Measurements from ENCODE around the gene CLINT1. TPM values are rescaled to one million over a fixed set of nuclear protein-coding genes. Genes with fewer than 3 reads are reported as not detected.
A peak's percentile ranks its signal among the peaks of the same experiment; 100 is the strongest.

CLINT1 gene
- total and polyA plus RNA-seq, 4 donors: 39.7 to 171 (median 66.2) TPM

- H3K9me3 ChIP-seq (ENCODE audit: control insufficient read depth in 4 of 4, insufficient read depth in 3 of 4, low read length in 3 of 4): no peaks in the 10 kb centered on the region
- no peak overlapping the region for H3K4me3 ChIP-seq
- WGBS, 2 donors: 11 to 13% methylated on average over 3 of the region's 3 CpGs
- no peaks in the 10 kb centered on the region for H3K27me3 ChIP-seq (ENCODE audit: control insufficient read depth in 3 of 3, insufficient read depth in 3 of 3, low read length in 2 of 3)
- H3K9ac ChIP-seq (ENCODE audit: insufficient read depth in 1 of 2, low read length in 2 of 2): no peak overlapping the region
- peaks cover 2 to 25% (median 5%) of the 10 kb centered on the region in 5 donors for H3K4me1 ChIP-seq (ENCODE audit: control insufficient read depth in 5 of 5, insufficient read depth in 5 of 5, low read length in 5 of 5)
- H3K27ac ChIP-seq (ENCODE audit: low read depth in 1 of 2, low read length in 1 of 2): no peak overlapping the region
- ATAC-seq (ENCODE audit: insufficient read depth, low FRiP score) (no peak), DNase-seq (peak in 1 of 3 donors; percentile 42)
- H3K36me3 ChIP-seq (ENCODE audit: control insufficient read depth in 4 of 4, insufficient read depth in 4 of 4, low read length in 4 of 4): no peaks in the 10 kb centered on the region
- TF ChIP-seq, protein P1, sequence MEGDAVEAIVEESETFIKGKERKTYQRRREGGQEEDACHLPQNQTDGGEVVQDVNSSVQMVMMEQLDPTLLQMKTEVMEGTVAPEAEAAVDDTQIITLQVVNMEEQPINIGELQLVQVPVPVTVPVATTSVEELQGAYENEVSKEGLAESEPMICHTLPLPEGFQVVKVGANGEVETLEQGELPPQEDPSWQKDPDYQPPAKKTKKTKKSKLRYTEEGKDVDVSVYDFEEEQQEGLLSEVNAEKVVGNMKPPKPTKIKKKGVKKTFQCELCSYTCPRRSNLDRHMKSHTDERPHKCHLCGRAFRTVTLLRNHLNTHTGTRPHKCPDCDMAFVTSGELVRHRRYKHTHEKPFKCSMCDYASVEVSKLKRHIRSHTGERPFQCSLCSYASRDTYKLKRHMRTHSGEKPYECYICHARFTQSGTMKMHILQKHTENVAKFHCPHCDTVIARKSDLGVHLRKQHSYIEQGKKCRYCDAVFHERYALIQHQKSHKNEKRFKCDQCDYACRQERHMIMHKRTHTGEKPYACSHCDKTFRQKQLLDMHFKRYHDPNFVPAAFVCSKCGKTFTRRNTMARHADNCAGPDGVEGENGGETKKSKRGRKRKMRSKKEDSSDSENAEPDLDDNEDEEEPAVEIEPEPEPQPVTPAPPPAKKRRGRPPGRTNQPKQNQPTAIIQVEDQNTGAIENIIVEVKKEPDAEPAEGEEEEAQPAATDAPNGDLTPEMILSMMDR (IDR thresholded peaks at IDR 0.05; ENCODE audit: control extremely low read depth, extremely low read depth): no peak
These were observed 31.5 kb downstream of the CLINT1 start for GRCh38 chr5:157827423-157827822.

DNA sequence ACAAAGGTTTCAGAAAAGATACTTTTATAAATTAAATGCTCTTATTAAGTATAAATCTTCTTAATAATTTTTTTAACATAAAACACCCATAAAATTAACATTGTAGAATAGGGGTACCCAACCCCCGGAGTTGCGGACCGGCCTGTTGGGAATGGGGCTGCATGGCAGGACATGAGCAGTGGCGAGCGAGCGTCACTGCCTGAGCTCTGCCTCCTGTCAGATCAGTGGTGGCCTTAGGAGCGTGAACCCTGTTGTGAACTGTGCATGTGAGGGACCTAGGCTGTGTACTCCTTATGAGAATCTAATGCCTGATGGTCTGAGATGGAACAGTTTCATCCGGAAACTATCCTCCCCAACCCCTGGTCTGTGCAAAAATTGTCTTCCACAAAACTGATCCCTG lies 35.3 kb downstream of the CLINT1 start:
- no peaks in the 10 kb centered on the region for H3K9me3 ChIP-seq (ENCODE audit: control insufficient read depth in 4 of 4, insufficient read depth in 3 of 4, low read length in 3 of 4)
- no peak for ATAC-seq (ENCODE audit: insufficient read depth, low FRiP score)
- no peak overlapping the region for H3K9ac ChIP-seq (ENCODE audit: insufficient read depth in 1 of 2, low read length in 2 of 2)
- peaks cover 4 to 49% (median 8%) of the 10 kb centered on the region in 5 donors for H3K4me1 ChIP-seq (ENCODE audit: control insufficient read depth in 5 of 5, insufficient read depth in 5 of 5, low read length in 5 of 5)
- 96 to 97% methylated on average over 8 of the region's 8 CpGs for WGBS, 2 donors
- no peaks in the 10 kb centered on the region for H3K27me3 ChIP-seq (ENCODE audit: control insufficient read depth in 3 of 3, insufficient read depth in 3 of 3, low read length in 2 of 3)
- no peak for DNase-seq
- TF ChIP-seq, protein P1 (IDR thresholded peaks at IDR 0.05; ENCODE audit: control extremely low read depth, extremely low read depth): no peak
- no peak overlapping the region for H3K4me3 ChIP-seq
- H3K36me3 ChIP-seq (ENCODE audit: control insufficient read depth in 4 of 4, insufficient read depth in 4 of 4, low read length in 4 of 4): no peaks in the 10 kb centered on the region
- no peak overlapping the region for H3K27ac ChIP-seq (ENCODE audit: low read depth in 1 of 2, low read length in 1 of 2)

GRCh38 chr5:157821822-157822622 lies 36.9 kb downstream of the CLINT1 start:
- Histone ChIP-seq H3K27ac (ENCODE audit: low read depth in 1 of 2, low read length in 1 of 2) (no peak overlapping the region), H3K9me3 (ENCODE audit: control insufficient read depth in 4 of 4, insufficient read depth in 3 of 4, low read length in 3 of 4) (no peaks in the 10 kb centered on the region), H3K4me1 (ENCODE audit: control insufficient read depth in 5 of 5, insufficient read depth in 5 of 5, low read length in 5 of 5) (peaks cover 4 to 41% (median 8%) of the 10 kb centered on the region in 5 donors), H3K27me3 (ENCODE audit: control insufficient read depth in 3 of 3, insufficient read depth in 3 of 3, low read length in 2 of 3) (no peaks in the 10 kb centered on the region), H3K4me3 (no peak overlapping the region), H3K9ac (ENCODE audit: insufficient read depth in 1 of 2, low read length in 2 of 2) (no peak overlapping the region), H3K36me3 (ENCODE audit: control insufficient read depth in 4 of 4, insufficient read depth in 4 of 4, low read length in 4 of 4) (no peaks in the 10 kb centered on the region)
- TF ChIP-seq, protein P1 (IDR thresholded peaks at IDR 0.05; ENCODE audit: control extremely low read depth, extremely low read depth): no peak
- ATAC-seq (ENCODE audit: insufficient read depth, low FRiP score) (no peak), DNase-seq (no peak)
- 88 to 95% methylated on average over 7 of the region's 7 CpGs for WGBS, 2 donors
